SH-SY5Y (cell line): ENCODE measurements around the gene ADGRG3.

ENCODE experiments used
- GATA2 ChIP-seq: IDR thresholded peaks from 2 replicates; pipeline ENCODE4 v1.6.1; 2011; ENCODE audit warnings: mild to moderate bottlenecking, low read depth, low read length
- GATA3 ChIP-seq: IDR thresholded peaks from 2 replicates; pipeline ENCODE4 v1.6.1; 2011; ENCODE audit warnings: low read depth, mild to moderate bottlenecking, low read length, moderate library complexity

Gene ADGRG3

GRCh38 chr16:57627184-57627871, 40.8 kb upstream of the ADGRG3 start:
- TF ChIP-seq GATA3 (no peak), GATA2 (no peak)

DNA sequence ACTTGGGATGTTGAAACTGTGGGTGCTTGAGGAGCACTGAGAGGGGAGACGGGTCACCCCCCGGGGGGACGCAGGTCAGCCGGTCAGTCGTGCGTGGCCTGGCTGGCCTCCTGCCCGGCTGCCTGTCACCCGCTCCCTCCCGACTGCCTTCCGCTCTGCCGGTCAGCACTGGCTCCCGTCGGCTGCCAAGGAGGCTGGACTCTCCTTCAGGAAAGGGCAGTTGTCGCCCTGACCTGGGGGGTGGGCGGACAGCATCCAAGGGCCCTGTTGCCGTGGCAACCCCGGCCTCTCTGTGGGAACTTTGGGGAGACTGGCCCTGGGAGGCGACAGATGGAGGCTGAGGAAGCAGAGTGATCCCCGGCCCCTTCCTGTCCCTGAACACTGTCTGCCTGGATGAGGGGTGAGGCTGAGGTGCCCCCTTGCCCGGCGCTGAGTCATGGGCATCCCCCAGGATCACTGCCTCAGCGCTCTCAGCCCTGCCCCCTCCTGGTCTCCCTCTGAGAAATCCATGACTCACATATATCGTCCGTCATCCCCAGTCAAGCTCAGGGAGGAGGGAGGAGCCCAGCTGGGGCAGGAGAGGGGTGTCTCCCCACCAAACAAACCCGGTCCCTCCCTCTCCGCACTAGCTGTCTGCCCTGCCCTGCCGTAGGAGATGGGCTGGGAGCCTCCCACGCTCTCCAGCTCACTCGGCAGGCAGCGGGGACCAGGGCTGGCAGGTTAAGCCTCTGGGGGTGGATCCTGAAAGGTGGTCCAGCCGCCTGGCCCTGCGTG, 39.9 kb upstream of the ADGRG3 start, which contains the start of gene ADGRG1:
Gene ADGRG1 (plus strand): TSS at position 623 of the 774 bp plus-strand sequence. CDS start 21,658 bp downstream, outside the sequence.
- TF ChIP-seq GATA2, result no peak
- TF ChIP-seq GATA3, result no peak

DNA sequence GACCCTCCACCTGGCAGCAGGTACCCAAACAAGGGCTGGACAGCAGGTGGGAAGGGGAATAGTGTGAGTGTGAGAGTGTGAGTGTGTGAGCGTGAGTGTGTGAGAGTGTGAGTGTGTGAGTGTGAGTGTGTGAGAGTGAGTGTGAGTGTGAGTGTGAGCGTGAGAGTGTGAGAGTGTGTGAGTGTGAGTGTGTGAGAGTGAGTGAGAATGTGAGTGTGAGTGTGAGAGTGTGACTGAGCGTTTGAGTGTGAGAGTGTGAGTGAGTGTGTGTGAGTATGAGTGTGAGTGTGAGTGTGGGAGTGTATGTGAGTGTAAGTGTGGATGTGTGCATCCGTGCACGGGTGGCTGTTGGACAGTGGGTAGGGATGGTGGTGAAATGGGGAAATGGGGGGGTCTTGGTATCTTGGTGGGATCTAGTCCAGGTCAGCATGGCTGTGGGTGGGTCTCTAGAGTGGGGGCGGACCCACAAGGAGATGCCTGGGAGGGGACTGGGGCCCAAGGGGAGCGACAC, 39.3 kb upstream of the ADGRG3 start:
- TF ChIP-seq GATA3 (no peak), GATA2 (no peak)

GRCh38 chr16:57629516-57630406, 38.3 kb upstream of the ADGRG3 start:
- TF ChIP-seq GATA2, result no peak
- no peak for TF ChIP-seq GATA3

- TF ChIP-seq GATA3 (no peak), GATA2 (peak; percentile 34; the same call in 1 of the 2 replicates)
These were observed 37.7 kb upstream of the ADGRG3 start for GRCh38 chr16:57630407-57630797.

DNA sequence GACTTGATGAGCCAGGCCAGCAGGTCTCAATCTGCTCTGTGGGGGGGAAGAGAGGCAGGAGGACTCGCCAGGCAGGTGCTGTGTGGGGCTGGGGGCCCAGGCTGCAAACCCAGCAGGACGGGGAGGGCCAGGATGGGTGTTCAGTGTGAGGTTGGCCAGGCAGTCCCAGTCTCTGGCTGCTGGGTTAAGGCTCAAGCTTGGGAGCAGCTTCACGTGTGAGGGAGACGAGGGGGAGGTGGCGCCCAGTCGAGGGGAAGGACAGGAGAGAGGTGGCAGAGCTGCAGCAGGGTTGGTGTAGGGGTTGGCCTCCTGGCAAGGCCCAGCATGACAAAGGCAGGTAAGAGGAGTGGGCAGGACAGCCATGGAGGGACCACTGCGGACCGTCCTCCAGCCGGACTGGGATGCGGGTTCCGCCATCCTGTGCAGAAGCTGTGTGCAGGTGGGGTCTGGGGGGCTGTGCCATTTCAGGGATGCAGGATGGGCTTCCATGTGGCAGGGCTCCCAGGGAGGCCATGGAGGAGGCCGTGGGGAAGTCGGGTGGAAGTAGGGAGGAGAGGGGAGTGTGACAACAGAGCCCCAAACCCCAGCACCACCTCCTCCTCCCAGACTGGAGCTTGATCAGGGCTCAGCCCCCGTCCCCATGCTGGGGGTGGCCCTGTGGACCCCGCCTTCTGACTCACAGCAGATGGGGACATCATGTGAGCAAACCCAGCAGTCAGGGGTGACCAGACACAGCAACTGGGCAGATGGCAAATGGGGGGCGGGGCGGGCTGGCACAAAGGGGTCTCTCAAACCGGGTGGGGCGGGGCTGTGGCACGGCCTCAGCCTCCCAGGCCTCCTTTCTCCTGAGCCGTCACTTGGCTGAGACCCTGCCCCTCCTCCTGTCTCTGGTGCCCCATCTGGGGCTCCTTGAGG, 36.9 kb upstream of the ADGRG3 start:
- TF ChIP-seq GATA3 (no peak), GATA2 (no peak)

GRCh38 chr16:57632568-57632967, 35.5 kb upstream of the ADGRG3 start:
- TF ChIP-seq GATA3, result no peak
- TF ChIP-seq GATA2, result no peak

DNA sequence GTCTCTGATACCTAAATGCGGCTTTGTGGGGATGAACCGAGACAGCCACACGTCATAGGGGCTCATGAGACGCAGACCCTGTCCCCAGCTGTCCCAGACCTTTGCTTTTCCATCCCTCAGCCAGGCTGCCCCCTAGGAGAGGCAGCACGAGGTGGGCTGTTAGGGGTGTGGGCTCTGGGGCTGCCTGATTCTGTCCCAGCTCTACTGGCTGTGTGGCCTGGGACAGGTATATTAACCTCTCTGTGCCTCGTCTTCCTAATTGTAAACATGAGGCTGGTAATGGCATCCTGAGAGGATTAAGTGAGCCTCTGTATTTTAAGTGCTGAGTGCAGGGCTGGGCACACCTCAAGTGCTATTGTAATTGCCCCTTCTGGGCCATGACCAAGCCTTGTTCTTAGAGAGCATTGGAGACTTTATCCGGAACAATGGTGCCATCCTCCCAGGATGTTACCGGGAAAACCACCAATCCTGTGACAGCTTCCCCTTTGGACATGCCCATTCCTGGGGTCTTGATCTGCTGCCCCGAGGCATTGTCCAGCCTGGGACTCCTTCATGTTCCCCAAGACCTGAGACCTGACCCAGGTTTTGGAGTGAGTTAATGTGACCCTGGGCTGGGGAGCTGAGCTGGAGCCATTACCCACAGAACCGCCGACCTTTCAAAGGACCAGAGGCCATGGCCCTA, 34.6 kb upstream of the ADGRG3 start:
- TF ChIP-seq GATA2, result no peak
- no peak for TF ChIP-seq GATA3

DNA sequence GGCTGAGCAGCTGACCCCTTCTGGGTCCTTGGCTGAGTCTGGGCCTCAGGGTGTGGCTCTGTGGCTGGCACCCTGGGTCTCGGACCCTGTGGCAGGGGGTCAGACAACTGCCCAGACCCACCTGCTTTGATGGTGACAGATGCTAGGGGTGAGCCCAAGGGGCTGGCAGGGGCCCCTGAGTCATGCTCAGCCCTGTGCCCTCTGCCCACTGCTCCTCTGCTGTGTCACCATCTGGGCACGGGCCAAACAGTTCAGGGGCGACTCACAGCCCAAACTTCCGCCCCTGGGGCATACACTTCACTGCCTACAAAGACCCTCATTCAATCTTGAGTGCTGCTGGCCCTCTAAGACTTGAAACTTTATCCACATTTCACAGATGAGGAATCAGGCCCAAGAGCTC, 33.9 kb upstream of the ADGRG3 start:
- TF ChIP-seq GATA2 (no peak), GATA3 (no peak)

DNA sequence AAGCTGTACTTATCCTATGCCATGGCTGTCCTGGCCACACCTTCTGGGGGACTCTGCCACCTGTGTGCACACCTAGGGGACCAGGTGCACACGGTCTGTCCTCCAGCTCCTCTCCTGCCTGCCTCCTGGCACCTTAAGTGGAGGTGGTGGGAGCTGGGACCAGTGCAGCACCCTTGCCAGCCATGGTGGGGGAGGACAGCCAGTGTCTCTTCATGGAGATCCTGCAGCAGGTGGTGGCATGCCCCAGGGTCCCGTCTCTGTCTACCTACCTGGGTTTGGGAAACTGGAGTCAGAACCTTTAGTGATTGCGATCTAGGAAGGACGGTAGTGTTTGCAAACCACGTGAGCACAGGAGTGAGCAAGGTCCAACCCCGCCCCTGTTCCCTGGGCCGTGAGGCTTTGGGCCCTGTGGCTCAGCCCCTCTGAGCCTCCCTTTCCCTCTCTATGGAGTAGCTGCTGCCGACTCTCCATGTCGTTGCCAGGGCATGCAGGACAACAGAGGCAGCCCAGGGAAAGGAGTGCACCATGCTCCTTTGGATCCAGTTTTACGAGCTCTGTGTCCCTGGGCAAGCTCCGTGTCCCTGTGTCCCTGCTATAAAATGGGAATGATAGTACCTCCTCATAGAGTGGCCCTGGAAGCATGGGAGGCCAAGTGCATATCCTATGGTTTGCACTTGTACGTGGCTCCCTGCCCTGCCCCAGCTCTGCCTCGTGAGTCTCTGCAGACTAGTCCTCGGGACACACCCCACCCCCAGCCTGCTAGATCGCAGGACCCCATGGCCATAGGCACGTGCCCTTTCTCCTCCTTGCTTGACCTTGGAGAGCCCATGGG, 32.6 kb upstream of the ADGRG3 start:
- TF ChIP-seq GATA3 (no peak), GATA2 (no peak)

DNA sequence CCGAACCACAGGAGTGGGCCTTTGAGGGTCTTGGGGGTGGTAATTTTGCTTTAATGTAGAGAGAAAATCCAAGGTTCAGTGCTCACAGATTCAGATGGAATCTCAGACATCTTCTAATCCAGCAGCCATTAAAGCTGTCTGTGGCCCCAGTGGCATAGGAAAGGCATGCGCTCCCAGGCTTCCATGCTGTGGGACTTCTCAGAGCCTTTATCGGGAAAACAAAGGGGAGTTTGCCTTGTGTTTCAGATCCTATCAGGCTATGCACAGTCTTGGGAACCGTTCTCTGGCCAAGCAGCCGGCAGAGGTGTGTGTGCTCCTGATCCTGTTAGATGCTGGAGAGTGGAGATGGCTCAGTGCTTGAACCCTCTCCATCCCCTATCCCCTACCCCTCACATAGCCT, 31.9 kb upstream of the ADGRG3 start:
- no peak for TF ChIP-seq GATA3
- no peak for TF ChIP-seq GATA2

- no peak for TF ChIP-seq GATA3
- TF ChIP-seq GATA2, result no peak
These were observed 31.1 kb upstream of the ADGRG3 start for GRCh38 chr16:57637020-57637419.

DNA sequence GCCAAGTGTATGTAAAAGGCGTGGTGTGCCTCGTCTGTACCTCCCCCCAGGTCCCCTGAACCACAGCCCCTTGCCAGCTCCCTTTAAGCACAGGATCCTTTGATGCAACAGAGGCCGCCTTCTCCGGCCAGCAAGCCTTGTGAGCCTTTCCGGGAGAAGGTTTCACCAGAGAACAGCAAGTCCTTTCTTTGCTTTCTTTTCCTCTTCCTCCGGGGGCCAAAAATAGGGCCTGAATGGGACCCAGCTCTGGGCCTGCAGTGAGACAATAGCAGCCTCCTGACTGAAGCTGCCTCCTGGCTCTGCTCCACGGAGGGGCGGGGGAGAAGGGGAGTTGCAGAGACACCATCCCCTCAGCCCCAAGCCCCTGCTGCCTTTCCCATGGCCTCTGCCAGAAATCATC, 30.7 kb upstream of the ADGRG3 start:
- TF ChIP-seq GATA3 (no peak), GATA2 (no peak)
